ENCODE data around the gene PARD6G.

The PARD6G gene

GRCh38 chr18:80218341-80219227 is 28.7 kb downstream of the PARD6G start:
- no peak for TF ChIP-seq EZH2 (IDR thresholded peaks at IDR 0.05; ENCODE audit: borderline replicate concordance, low read length)
- no peak for TF ChIP-seq CTCF (IDR thresholded peaks at IDR 0.05; ENCODE audit: low read length)
- Histone ChIP-seq H4K20me1 (ENCODE audit: insufficient read depth, low read length) (no peaks in the 10 kb centered on the region), H2AFZ (ENCODE audit: low read length) (no peak overlapping the region), H3K4me3 (ENCODE audit: low read depth, low read length, poor library complexity, severe bottlenecking) (no peak overlapping the region), H3K27ac (ENCODE audit: low read depth, low read length, poor library complexity, severe bottlenecking) (no peak overlapping the region), H3F3A (ENCODE audit: insufficient read depth, low read length) (no peaks in the 10 kb centered on the region), H3K9me2 (ENCODE audit: low read depth, low read length) (no peaks in the 10 kb centered on the region), H3K9me3 (ENCODE audit: low read length) (peaks cover 2% of the 10 kb centered on the region; the same call in 1 of the 2 replicates), H3K4me2 (ENCODE audit: low read length) (no peak overlapping the region), H3K79me2 (ENCODE audit: insufficient read depth, low read length) (no peaks in the 10 kb centered on the region), H3K4me1 (ENCODE audit: insufficient read depth, low read length, severe bottlenecking) (no peaks in the 10 kb centered on the region), H3K9ac (ENCODE audit: low read length) (no peak overlapping the region), H3K27me3 (ENCODE audit: insufficient read depth, low read length) (no peaks in the 10 kb centered on the region), H3K36me3 (ENCODE audit: insufficient read depth, low read length) (no peaks in the 10 kb centered on the region)

GRCh38 chr18:80213182-80213581 is 34.1 kb downstream of the PARD6G start:
- Histone ChIP-seq H3K4me2 (ENCODE audit: low read length) (no peak overlapping the region), H3K36me3 (ENCODE audit: insufficient read depth, low read length) (no peaks in the 10 kb centered on the region), H2AFZ (ENCODE audit: low read length) (no peak overlapping the region), H3K4me3 (ENCODE audit: low read depth, low read length, poor library complexity, severe bottlenecking) (no peak overlapping the region), H3K9me2 (ENCODE audit: low read depth, low read length) (no peaks in the 10 kb centered on the region), H3K9ac (ENCODE audit: low read length) (no peak overlapping the region), H3K27me3 (ENCODE audit: insufficient read depth, low read length) (no peaks in the 10 kb centered on the region), H4K20me1 (ENCODE audit: insufficient read depth, low read length) (no peaks in the 10 kb centered on the region), H3F3A (ENCODE audit: insufficient read depth, low read length) (no peaks in the 10 kb centered on the region), H3K27ac (ENCODE audit: low read depth, low read length, poor library complexity, severe bottlenecking) (no peak overlapping the region), H3K79me2 (ENCODE audit: insufficient read depth, low read length) (no peaks in the 10 kb centered on the region), H3K9me3 (ENCODE audit: low read length) (no peaks in the 10 kb centered on the region), H3K4me1 (ENCODE audit: insufficient read depth, low read length, severe bottlenecking) (no peaks in the 10 kb centered on the region)
- TF ChIP-seq CTCF (IDR thresholded peaks at IDR 0.05; ENCODE audit: low read length) (no peak), EZH2 (IDR thresholded peaks at IDR 0.05; ENCODE audit: borderline replicate concordance, low read length) (no peak)

- TF ChIP-seq CTCF (IDR thresholded peaks at IDR 0.05; ENCODE audit: low read length) (no peak), EZH2 (IDR thresholded peaks at IDR 0.05; ENCODE audit: borderline replicate concordance, low read length) (no peak)
- H3K4me2 ChIP-seq (ENCODE audit: low read length), result no peak overlapping the region
These were observed 36.8 kb downstream of the PARD6G start for GRCh38 chr18:80210312-80211083.

More at GRCh38 chr18:80210312-80211083, 36.8 kb downstream of the PARD6G start:
- no peaks in the 10 kb centered on the region for H3K4me1 ChIP-seq (ENCODE audit: insufficient read depth, low read length, severe bottlenecking)
- no peaks in the 10 kb centered on the region for H3K9me3 ChIP-seq (ENCODE audit: low read length)
- no peaks in the 10 kb centered on the region for H3K9me2 ChIP-seq (ENCODE audit: low read depth, low read length)
- no peak overlapping the region for H3K27ac ChIP-seq (ENCODE audit: low read depth, low read length, poor library complexity, severe bottlenecking)
- H3K36me3 ChIP-seq (ENCODE audit: insufficient read depth, low read length), result no peaks in the 10 kb centered on the region
- no peaks in the 10 kb centered on the region for H4K20me1 ChIP-seq (ENCODE audit: insufficient read depth, low read length)
- H3K27me3 ChIP-seq (ENCODE audit: insufficient read depth, low read length), result no peaks in the 10 kb centered on the region
- no peak overlapping the region for H3K9ac ChIP-seq (ENCODE audit: low read length)
- H3K79me2 ChIP-seq (ENCODE audit: insufficient read depth, low read length), result no peaks in the 10 kb centered on the region
- no peak overlapping the region for H3K4me3 ChIP-seq (ENCODE audit: low read depth, low read length, poor library complexity, severe bottlenecking)
- no peaks in the 10 kb centered on the region for H3F3A ChIP-seq (ENCODE audit: insufficient read depth, low read length)
- no peak overlapping the region for H2AFZ ChIP-seq (ENCODE audit: low read length)

All from OCI-LY1 (cell line).